K562 (cell line): ENCODE measurements around the gene AGRN. TPM values are rescaled to one million over a fixed set of nuclear protein-coding genes. Genes with fewer than 3 reads are reported as not detected.
A peak's percentile ranks its signal among the peaks of the same experiment; 100 is the strongest.

Experiments used
- ARHGAP35 ChIP-seq: fragments of 450-650 bp; IDR thresholded peaks from 2 replicates; pipeline ENCODE4 v1.6.1; 2018; ENCODE audit not compliant: partially characterized antibody
- ASH1L ChIP-seq: fragments of 450-650 bp; IDR thresholded peaks from 2 replicates; pipeline ENCODE4 v1.6.1; 2018; ENCODE audit warnings: borderline replicate concordance, mild to moderate bottlenecking, low read depth; ENCODE audit not compliant: partially characterized antibody
- ATF1 ChIP-seq, 2 experiments: fragments of 450-650 bp in 1 of 2; IDR thresholded peaks; 2 replicates each; pipeline ENCODE4 v1.6.1; 2016; ENCODE audit warnings: missing compliant biosample characterization in 1 of 2, missing genetic modification characterization in 1 of 2
- COPS2 ChIP-seq: fragments of 450-650 bp; conservative IDR thresholded peaks from 2 replicates; pipeline ENCODE4 v1.6.1; 2016; ENCODE audit warnings: mild to moderate bottlenecking, moderate library complexity
- FOS ChIP-seq: IDR thresholded peaks from 3 replicates; pipeline ENCODE4 v1.6.1; 2011; ENCODE audit not compliant: insufficient read length; ENCODE audit errors: extremely low read depth
- FOXM1 ChIP-seq, 2 experiments: fragments of 450-650 bp in 1 of 2; sonication (generic) in 1 of 2; formaldehyde crosslinking in 1 of 2; IDR thresholded peaks; 2 replicates each; pipeline versions ENCODE4 v1.6.1 to v1.9.0; 2017 to 2022; ENCODE audit warnings: low read depth in 2 of 2, mild to moderate bottlenecking in 2 of 2, missing genetic modification reagents in 1 of 2, moderate library complexity in 1 of 2
- GABPA ChIP-seq: fragments of 200-800 bp; sonication (Bioruptor generic); conservative IDR thresholded peaks from 2 replicates; pipeline ENCODE4 v1.6.1; 2016; ENCODE audit warnings: low read depth, missing genetic modification characterization, missing compliant biosample characterization
- GABPB2 ChIP-seq: fragments of 250-450 bp; sonication (Bioruptor Pico); conservative IDR thresholded peaks from 2 replicates; pipeline ENCODE4 v1.5.1; 2021; ENCODE audit warnings: mild to moderate bottlenecking
- HNRNPK ChIP-seq: fragments of 200-400 bp; formaldehyde crosslinking; IDR thresholded peaks from one replicate; pipeline ENCODE4 v1.6.1; 2018; ENCODE audit warnings: mild to moderate bottlenecking, low read depth, low read length; ENCODE audit not compliant: poor library complexity, severe bottlenecking
- HNRNPUL1 ChIP-seq: fragments of 200-400 bp; formaldehyde crosslinking; IDR thresholded peaks from 2 replicates; pipeline ENCODE4 v1.6.1; 2017; ENCODE audit warnings: low read length
- MAFF ChIP-seq: IDR thresholded peaks from 2 replicates; pipeline ENCODE4 v1.6.1; 2012; ENCODE audit warnings: low read length, improper control_type of control experiment
- NFE2L1 ChIP-seq: fragments of 450-650 bp; IDR thresholded peaks from 2 replicates; pipeline ENCODE4 v1.6.1; 2016; ENCODE audit warnings: missing genetic modification characterization, low read depth, mild to moderate bottlenecking, missing compliant biosample characterization, moderate library complexity, borderline replicate concordance
- NUFIP1 ChIP-seq: fragments of 450-650 bp; IDR thresholded peaks from 2 replicates; pipeline ENCODE4 v1.6.1; 2018; ENCODE audit not compliant: partially characterized antibody
- RBM17 ChIP-seq: fragments of 200-400 bp; formaldehyde crosslinking; IDR thresholded peaks from 2 replicates; pipeline ENCODE4 v1.6.1; 2017; ENCODE audit warnings: low read depth, mild to moderate bottlenecking, low read length, borderline replicate concordance
- SRSF7 ChIP-seq: fragments of 200-400 bp; formaldehyde crosslinking; optimal IDR thresholded peaks from 2 replicates; pipeline ENCODE3; 2017; ENCODE audit warnings: mild to moderate bottlenecking, low read depth, low read length
- ZNF121 ChIP-seq: sonication (generic); formaldehyde crosslinking; conservative IDR thresholded peaks from 2 replicates; pipeline ENCODE4 v1.8.0; 2022; ENCODE audit warnings: missing genetic modification reagents
- ZNF146 ChIP-seq: IDR thresholded peaks from one replicate; pipeline ENCODE4 v1.6.1; 2018; ENCODE audit warnings: missing compliant biosample characterization; ENCODE audit not compliant: unreplicated experiment
- ZNF830 ChIP-seq: fragments of 250-450 bp; sonication (Bioruptor Pico); IDR thresholded peaks from 2 replicates; pipeline ENCODE4 v1.5.0; 2021; ENCODE audit warnings: mild to moderate bottlenecking
- ZSCAN29 ChIP-seq: fragments of 450-650 bp; IDR thresholded peaks from 2 replicates; pipeline ENCODE4 v1.6.1; 2017
- polyA plus RNA-seq, 8 experiments: library from polyadenylated mRNA; depleted of rRNA in 4 of 8; stranded (reverse) in 5 of 8; unstranded in 3 of 8; fragments of >200 nt; fragmentation: Nextera tagmentation in 2 of 8; fragmentation: Illumina TruSeq in 1 of 8; extraction: Ambion mirVana in 2 of 8; extraction: Trizol in 1 of 8; gene quantifications; 2 replicates each; pipeline versions ENCODE4 v1.2.1 to v1.2.3, GENCODE V29; 2011 to 2014; ENCODE audit warnings: inconsistent platforms in 1 of 8, missing spikeins in 1 of 8
- total RNA-seq, 7 experiments: library from RNA; depleted of rRNA in 6 of 7; stranded (reverse); fragments of >200 nt in 6 of 7; fragmentation: Illumina TruSeq in 2 of 7; extraction: Trizol in 2 of 7; gene quantifications; 2 replicates each; pipeline versions ENCODE4 v1.2.1 to v1.2.3, GENCODE V29; 2011 to 2021; ENCODE audit warnings: low replicate concordance in 1 of 7
- TF ChIP-seq, protein P1 (sequence below): IDR thresholded peaks from 3 replicates; pipeline ENCODE4 v1.6.1; 2011; ENCODE audit warnings: borderline replicate concordance, mild to moderate bottlenecking, moderate library complexity; ENCODE audit not compliant: insufficient read length; ENCODE audit errors: extremely low read depth
- TF ChIP-seq, protein P2 (sequence below): fragments of 250-450 bp; sonication (Bioruptor Pico); IDR thresholded peaks from 2 replicates; pipeline ENCODE4 v1.5.0; 2021
- TF ChIP-seq, protein P3 (sequence below), 2 experiments: fragments of 450-650 bp; IDR thresholded peaks; 2 replicates each; pipeline ENCODE4 v1.6.1; 2016
- TF ChIP-seq, protein P4 (sequence below): fragments of 250-450 bp; sonication (Bioruptor Pico); IDR thresholded peaks from 2 replicates; pipeline ENCODE4 v1.8.0; 2021; ENCODE audit warnings: borderline replicate concordance, mild to moderate bottlenecking, moderate library complexity; ENCODE audit not compliant: poor library complexity, severe bottlenecking

AGRN gene
- total and polyA plus RNA-seq, 9 of the 15 experiments (the other 6 are each of a cell fraction or from before 2014, with no cell fraction given) = 0.04 to 111 (median 18.1) TPM

DNA sequence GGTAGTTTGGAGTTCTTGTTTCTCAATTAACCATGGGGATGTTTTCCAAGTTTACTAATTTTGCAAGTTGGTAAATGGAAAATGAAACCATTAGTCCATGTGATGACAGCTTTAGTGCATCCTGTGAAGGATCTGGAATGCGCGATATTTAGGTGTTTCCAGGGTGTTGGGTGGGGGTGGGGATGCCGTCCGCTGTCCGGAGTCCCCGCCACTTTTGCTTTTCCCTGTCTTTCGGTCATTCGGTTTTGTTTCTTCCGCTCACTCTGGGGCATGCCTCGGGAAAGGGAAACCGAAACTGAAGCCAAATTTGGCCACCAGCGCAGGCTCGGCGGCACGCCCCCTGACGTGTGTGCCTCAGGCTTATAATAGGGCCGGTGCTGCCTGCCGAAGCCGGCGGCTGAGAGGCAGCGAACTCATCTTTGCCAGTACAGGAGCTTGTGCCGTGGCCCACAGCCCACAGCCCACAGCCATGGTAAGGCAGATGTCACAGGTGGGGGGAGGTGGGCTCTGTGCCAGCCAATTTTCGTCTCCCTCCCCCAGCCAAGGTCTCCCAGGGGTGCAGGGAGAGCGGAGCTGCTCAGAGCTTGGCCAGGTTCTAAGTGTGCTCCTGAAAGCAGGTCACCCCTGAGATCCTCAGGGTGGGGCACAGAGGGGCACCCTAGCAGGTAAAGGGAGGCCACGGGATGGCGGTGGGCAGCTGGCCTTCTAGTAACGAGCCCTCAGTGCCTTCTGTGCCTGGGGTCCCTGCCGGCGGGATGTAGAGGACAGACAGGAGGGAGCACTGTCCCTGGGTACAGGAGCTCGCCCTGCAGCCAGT, 6.6 kb upstream of the AGRN start, which contains the start of gene ISG15 (continued):
- TF ChIP-seq, protein P1, sequence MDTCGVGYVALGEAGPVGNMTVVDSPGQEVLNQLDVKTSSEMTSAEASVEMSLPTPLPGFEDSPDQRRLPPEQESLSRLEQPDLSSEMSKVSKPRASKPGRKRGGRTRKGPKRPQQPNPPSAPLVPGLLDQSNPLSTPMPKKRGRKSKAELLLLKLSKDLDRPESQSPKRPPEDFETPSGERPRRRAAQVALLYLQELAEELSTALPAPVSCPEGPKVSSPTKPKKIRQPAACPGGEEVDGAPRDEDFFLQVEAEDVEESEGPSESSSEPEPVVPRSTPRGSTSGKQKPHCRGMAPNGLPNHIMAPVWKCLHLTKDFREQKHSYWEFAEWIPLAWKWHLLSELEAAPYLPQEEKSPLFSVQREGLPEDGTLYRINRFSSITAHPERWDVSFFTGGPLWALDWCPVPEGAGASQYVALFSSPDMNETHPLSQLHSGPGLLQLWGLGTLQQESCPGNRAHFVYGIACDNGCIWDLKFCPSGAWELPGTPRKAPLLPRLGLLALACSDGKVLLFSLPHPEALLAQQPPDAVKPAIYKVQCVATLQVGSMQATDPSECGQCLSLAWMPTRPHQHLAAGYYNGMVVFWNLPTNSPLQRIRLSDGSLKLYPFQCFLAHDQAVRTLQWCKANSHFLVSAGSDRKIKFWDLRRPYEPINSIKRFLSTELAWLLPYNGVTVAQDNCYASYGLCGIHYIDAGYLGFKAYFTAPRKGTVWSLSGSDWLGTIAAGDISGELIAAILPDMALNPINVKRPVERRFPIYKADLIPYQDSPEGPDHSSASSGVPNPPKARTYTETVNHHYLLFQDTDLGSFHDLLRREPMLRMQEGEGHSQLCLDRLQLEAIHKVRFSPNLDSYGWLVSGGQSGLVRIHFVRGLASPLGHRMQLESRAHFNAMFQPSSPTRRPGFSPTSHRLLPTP = no peak
- TF ChIP-seq ZSCAN29 (no peak), ARHGAP35 (no peak), ATF1 (CRISPR knock-in tag; IDR thresholded peaks at IDR 0.05) (peak; percentile 5; the same call in 1 of the 2 replicates), ATF1 (tag; IDR thresholded peaks at IDR 0.05) (peak; percentile 90), GABPA (tag) (peak; percentile 62), GABPB2 (no peak), FOS (no peak), HNRNPK (no peak), MAFF (no peak), COPS2 (no peak), NFE2L1 (tag) (no peak), RBM17 (no peak), SRSF7 (no peak), FOXM1 (IDR thresholded peaks at IDR 0.05; ENCODE audit: low read depth) (peak; percentile 85; the same call in 1 of the 2 replicates), FOXM1 (CRISPR knock-in tag; IDR thresholded peaks at IDR 0.05; ENCODE audit: low read depth) (no peak), ASH1L (no peak), ZNF121 (CRISPR knock-in tag) (no peak; the same call in 1 of the 2 replicates), NUFIP1 (no peak), ZNF146 (CRISPR knock-in tag) (no peak), ZNF830 (CRISPR knock-in tag) (no peak), HNRNPUL1 (no peak)
- TF ChIP-seq, protein P2, sequence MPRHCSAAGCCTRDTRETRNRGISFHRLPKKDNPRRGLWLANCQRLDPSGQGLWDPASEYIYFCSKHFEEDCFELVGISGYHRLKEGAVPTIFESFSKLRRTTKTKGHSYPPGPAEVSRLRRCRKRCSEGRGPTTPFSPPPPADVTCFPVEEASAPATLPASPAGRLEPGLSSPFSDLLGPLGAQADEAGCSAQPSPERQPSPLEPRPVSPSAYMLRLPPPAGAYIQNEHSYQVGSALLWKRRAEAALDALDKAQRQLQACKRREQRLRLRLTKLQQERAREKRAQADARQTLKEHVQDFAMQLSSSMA (CRISPR knock-in tag) = no peak
- TF ChIP-seq, protein P3, sequence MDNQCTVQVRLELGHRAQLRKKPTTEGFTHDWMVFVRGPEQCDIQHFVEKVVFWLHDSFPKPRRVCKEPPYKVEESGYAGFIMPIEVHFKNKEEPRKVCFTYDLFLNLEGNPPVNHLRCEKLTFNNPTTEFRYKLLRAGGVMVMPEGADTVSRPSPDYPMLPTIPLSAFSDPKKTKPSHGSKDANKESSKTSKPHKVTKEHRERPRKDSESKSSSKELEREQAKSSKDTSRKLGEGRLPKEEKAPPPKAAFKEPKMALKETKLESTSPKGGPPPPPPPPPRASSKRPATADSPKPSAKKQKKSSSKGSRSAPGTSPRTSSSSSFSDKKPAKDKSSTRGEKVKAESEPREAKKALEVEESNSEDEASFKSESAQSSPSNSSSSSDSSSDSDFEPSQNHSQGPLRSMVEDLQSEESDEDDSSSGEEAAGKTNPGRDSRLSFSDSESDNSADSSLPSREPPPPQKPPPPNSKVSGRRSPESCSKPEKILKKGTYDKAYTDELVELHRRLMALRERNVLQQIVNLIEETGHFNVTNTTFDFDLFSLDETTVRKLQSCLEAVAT (IDR thresholded peaks at IDR 0.05) = no peak; a peak in 1 of 4 replicates
- TF ChIP-seq, protein P4, sequence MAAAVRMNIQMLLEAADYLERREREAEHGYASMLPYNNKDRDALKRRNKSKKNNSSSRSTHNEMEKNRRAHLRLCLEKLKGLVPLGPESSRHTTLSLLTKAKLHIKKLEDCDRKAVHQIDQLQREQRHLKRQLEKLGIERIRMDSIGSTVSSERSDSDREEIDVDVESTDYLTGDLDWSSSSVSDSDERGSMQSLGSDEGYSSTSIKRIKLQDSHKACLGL (CRISPR knock-in tag) = peak; percentile 14
